CD4-positive, alpha-beta T cell treated with Interleukin-6 at 100 ng/mL for 8 hours (primary cell): ENCODE data around the gene HMOX1.

Source experiments
- DNase-seq: peaks from one replicate; pipeline ENCODE4 v3.0.0-alpha.2; 2020; ENCODE audit warnings: mixed read lengths, low spot score

HMOX1 gene, protein sequence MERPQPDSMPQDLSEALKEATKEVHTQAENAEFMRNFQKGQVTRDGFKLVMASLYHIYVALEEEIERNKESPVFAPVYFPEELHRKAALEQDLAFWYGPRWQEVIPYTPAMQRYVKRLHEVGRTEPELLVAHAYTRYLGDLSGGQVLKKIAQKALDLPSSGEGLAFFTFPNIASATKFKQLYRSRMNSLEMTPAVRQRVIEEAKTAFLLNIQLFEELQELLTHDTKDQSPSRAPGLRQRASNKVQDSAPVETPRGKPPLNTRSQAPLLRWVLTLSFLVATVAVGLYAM

DNA sequence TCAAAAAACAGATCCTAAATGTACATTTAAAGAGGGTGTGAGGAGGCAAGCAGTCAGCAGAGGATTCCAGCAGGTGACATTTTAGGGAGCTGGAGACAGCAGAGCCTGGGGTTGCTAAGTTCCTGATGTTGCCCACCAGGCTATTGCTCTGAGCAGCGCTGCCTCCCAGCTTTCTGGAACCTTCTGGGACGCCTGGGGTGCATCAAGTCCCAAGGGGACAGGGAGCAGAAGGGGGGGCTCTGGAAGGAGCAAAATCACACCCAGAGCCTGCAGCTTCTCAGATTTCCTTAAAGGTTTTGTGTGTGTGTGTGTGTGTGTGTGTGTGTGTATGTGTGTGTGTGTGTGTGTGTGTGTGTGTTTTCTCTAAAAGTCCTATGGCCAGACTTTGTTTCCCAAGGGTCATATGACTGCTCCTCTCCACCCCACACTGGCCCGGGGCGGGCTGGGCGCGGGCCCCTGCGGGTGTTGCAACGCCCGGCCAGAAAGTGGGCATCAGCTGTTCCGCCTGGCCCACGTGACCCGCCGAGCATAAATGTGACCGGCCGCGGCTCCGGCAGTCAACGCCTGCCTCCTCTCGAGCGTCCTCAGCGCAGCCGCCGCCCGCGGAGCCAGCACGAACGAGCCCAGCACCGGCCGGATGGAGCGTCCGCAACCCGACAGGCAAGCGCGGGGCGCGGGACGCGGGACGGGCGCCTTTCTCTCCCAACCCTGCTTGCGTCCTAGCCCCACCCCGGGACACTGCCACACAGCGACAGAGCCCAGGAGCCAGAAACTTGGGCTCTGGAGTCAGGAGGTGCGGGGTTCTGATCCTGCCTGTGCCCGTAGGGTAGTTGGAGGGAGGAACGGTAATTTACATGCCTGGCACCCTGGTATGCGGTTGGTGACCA, at the start of gene HMOX1:
HMOX1 (plus strand) TSS at position 560 of the 887 bp plus-strand sequence; CDS start at position 638, 78 bp downstream.
- peak; percentile 32 for DNase-seq

DNA sequence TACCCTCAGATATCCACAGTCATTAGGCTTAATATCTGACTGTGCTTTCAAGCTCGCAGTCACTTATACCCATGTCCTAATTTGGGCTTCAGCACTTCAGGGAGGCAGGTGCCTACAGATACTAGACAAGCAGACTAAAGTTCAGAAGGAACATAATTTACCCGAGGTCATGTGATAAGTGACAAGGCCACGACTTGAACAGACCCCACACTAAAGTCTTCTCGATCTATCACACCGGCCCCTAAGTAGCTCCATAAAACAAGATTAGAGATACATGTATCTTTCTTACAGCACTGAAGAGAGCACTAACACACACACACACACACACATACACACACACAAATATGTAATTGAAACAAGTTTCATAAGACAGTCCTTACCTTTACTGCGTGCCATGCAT, 48.6 kb upstream of the HMOX1 start:
- no peak for DNase-seq

DNA sequence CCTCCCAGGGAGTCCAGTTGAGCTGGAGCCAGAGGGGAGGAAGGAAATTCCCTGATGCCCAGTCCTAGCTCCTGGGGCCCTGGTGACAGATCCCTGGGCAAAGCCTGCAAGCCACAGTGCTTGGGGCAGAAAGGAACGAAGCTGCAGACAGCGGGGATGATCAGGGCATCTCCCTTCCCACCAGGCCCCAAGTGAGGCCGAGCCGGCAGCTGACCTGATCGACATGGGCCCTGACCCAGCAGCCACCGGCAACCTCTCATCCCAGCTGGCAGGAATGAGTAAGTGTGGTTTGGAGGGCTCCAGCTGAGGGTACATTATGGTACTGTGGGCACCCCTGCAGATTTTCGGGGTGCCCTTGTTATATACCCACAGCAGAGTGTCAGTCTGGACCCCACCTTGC, 47.7 kb upstream of the HMOX1 start:
- DNase-seq = no peak

DNA sequence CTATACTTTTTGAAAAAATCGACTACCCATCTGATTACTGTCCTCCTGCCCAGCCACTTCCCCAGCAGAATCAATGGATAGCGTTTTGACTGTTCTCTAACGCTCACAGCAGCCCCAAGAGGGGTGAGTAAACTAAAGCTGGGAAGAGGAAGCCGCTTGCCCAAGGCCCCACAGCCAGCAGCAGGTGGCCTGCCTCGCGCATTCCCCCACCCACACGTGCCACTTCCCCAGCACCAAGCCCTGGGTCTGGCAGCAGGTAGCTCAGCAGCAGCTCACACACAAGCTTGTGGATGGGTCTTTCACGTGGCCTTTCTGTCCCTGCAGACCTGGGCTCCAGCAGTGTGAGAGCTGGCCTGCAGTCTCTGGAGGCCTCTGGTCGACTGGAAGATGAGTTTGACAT, 46.9 kb upstream of the HMOX1 start:
- DNase-seq = no peak

DNA sequence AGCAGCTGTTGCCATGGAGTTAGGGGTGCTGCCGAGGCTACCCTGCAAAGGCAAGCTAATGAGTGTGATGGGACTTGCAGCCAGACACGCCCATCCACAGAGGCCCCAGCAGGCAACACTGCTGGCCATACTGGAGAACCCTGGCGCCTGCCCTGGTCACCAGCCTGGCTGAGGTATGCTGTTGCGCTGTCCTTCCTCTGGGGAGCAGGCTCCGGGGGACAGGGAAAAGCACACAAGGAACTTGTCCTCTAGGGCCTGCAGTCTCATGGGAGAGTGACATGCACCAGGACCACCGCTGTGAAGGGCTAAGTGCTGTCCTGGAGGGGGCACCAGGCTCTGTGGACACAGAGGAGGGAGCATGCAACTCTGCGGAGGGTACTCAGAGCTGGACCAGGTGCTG, 45.4 kb upstream of the HMOX1 start:
- DNase-seq = no peak

DNA sequence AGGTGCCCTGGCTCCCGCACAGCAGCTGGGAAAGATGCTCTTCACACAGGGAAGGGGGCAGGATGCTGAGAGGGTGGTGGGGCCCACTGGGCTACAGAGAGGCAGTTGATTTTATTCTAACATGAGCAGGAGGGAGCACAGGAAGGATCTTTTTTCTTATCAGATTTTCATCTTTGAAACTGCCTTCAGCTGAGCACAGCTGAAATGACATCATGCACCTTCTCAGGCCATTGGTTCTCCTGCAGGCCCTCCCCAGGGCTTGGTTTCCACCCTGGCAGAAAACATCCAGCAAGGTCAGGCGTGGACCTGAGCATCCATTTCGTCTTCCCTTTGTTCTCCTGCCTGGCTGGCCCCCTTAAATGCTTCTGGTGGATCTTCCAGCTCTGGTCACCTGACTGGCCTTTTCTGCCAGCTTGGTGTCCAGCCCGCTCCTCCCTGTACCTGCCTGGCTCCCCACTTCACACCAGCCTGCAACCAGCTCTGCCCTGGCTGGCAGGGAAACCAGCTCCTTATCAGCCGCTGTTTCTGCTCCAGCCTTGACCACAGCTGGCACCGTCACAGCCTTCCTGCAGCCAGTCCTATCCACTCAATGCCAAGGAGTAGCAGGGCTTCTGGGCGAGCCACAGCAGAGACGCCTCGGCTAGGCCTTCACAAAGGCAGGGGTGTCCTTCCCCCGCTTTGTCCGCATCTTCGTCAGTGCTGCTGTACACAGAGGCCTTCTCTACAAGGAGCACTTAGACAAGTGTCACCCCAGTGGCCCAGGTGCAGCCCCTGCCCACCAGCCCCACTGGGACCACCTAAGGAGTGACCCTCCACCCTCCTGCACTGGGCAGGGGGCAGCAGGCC, 44.7 kb upstream of the HMOX1 start:
- DNase-seq = no peak

DNA sequence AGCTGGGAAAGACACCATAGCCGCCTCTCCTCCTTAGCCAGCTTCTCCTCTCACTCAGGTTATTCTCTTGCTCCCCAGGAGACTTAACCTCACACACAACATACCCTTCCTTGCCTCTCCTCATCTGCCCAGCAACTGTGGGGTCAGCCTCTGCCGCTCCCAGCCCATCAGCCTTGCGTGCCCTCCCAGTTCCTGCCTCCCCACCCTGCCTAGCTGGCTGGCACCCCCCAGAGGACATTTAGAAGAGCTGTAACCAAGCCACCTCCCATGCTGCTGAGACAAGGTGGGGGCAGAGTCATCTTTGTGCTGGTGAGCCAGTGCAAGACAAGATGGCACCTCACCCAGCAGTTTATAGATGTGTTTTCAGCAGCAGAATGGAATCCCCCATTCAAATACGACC, 43.0 kb upstream of the HMOX1 start:
- no peak for DNase-seq

DNA sequence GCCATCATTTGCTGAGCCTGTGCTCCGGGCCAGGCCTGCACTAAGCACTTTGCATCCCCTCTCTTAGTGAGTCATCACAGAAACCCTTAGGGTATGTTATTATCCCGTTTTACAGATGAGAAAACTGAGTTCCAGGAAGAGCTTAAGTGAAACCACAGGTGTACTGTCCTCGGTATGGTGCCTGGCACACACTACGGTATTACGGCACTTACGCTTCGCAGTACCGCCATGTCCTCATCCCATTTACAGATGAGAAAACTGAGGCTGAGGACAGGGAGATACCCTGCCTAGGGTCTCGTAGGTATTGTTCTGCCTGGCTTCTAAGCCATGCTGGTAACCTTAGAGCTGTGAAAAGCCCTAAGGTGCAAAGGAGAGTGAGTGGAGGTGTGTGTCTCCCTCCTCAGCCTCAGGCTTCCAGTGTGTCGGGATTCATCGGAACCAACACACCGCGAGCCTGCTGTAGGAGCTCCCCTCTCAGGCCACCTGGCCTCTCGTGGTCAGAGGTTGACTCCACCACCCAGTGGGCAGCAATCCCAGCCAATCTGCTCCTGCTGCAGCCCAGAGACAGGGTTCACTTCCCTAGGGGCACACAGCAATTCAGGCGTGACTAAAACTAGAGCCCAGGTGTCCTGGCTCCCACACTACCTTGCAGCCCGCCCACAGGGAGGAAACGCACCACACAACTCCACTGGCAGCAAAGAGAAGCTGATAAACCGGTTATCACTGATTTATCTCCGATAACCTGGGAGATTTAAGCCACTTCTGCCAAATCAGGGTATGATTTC, 39.6 kb upstream of the HMOX1 start:
- DNase-seq = no peak

DNA sequence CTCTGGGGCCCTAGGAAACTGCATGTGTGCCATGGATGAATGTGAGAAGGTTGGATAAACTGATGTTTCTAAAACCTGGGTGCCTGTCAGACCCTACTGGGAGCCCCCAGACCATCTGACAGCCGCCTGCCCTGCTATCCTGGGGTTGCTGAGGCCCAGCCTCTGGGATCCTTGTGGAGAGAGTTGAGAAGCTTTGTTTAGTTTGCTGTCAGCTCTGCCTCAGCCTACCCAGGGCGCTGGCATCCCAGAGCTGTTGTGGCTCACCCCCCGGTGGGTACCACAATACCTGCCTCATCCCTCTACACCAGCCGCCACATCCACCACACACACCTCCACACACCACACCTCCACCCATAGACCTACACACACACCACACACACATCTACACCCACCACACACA, 38.5 kb upstream of the HMOX1 start:
- no peak for DNase-seq

DNA sequence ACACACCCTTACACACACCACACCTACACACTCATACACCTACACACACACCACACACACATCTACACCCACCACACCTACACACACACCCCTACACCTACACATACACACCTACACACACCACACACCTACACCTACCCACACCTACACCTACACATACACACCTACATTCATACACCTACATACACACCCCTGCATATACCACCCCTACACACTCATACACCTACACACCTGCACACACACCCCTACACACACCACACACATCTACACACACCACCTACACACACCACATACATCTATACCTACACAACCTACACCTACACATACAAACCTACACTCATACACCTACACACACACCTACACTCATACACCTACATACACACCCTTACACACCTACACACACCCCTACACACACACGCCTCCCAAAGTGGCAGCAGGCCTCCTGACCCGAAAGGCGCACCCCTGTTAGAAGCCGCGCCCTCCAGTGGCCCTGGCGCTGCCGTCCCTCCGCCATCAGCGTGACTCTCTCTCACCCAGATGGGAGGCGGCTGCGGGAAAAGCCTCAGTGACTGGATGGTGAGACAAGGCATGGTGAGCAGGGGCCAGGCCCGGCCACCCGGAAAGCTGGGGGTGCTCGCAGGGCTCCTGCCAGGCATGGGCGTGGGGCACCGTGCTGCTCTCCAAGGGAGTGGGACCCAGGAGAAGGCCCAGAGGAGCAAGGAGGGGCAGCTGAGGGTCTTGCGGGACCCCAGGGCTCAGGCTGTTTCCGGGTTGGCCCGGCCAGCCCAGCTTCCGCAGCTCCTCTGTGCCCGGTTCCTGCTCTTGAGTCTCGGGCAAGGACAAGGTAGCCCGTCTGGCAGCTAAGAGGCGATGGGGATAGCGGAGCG, 37.0 kb upstream of the HMOX1 start:
- DNase-seq = no peak

DNA sequence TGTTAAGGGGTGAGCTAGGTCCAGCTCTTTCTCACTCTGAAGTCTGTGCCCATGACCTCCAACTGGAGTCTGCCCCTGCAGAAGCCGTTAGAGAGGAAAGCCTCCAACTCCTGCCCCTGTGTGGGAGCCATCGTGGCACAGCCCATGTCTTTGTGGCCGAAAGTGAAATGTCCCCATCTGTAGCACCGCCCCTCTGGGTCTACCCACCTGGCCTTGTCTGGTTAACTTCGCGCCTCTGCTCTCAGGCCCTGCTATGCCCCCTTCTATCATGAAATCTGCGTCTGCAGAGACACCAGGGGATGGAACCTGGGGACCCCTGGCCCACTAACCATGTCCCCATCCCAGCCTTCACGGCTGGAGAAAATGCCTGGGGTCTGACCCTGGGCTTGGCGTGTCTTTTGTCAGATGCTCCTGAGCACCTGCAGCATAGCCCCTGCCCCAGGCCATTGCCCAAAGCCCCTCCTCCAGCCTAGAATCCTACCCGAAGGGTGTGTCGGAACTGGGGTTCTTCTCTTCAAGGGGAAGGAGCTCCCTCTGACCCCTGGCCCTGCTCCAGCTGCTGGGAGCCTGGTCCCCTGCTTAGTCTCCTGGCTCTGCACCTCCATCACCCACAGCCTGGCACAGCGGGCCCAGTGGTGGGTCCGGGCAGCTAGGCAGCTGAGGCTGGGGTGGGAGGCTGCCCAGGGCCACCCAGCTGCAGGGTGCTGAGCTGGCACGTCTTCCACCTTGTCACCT, 35.8 kb upstream of the HMOX1 start:
- DNase-seq = no peak

DNA sequence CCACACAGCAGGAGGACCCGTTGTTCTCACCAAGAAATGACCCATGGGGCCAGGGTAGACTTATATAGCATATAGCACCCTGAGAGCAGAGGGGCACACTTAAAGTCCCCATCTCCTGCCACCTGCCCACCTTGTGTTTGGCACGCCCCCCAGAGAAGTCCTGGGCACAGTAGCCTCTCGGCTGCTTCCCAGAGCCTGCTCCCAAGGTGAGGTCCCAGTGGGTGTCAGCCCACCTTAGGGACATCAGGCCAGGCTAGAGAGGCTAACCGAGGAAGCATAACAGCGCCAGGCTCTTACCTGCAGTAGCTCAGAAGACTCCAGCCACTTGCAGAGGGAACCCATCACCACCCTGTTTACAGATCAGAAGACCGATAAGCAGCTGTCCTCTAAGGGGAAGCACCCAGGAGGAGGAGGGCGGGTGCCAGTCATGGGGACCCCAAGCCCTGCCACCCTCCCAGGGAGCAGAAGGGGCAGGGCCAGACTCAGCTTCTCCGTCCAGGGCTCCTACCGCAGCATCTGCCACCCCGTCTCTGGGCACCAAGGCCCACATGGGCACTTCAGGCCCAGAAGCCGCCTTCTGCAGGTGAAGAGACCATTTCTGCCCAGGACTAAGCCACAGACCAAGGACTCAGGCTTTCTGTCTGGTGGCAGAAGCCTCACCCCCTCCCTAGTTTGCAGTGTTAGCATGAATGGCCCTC, 34.9 kb upstream of the HMOX1 start:
- no peak for DNase-seq

DNA sequence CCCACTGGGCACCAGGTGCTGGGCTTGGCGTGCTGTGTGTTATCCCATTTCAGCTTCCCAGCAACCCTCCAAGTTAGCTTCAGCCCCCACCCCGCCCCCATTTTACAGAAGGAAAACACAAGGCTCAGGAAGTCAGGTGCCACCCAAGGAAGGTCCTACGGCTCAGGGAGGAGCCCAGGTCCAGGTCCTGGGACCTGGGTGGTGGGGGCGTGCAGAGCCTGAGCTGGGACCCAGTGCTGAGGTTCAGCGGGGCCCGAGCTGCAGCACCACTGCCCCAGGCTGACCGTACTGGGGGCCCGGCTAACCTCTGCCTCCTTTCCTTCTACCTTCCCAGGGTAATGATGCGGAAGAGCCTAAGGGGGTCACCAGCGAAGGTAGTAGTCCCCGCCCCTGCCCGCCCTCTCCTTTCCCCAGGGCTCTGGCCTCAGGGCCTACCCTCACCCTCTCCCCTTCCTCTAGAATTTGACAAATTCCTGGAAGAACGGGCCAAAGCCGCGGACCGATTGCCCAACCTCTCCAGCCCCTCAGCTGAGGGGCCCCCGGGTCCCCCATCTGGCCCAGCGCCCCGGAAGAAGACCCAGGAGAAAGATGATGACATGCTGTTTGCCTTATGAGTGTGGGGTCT, 34.2 kb upstream of the HMOX1 start:
- no peak for DNase-seq

DNA sequence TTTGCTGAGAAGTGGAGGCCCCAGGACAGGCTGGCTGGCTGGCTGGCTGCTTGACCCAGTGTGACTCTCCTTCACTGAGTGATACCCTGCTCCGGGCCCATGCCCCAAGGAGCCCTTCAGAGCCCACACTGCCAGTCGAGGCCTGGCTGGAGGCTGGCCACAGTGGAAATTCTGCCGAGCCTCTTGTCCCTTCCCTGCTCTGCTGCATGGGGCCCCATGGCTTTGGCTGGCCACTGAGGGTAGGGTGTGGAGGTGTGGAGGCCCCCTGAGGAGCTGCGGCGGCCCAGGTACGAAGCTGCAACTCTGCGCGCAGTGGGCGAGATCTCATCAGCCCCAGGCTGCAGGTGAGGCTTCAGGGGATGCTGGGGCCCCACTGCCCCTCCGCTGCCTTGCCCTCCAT, 33.4 kb upstream of the HMOX1 start:
- DNase-seq = no peak

DNA sequence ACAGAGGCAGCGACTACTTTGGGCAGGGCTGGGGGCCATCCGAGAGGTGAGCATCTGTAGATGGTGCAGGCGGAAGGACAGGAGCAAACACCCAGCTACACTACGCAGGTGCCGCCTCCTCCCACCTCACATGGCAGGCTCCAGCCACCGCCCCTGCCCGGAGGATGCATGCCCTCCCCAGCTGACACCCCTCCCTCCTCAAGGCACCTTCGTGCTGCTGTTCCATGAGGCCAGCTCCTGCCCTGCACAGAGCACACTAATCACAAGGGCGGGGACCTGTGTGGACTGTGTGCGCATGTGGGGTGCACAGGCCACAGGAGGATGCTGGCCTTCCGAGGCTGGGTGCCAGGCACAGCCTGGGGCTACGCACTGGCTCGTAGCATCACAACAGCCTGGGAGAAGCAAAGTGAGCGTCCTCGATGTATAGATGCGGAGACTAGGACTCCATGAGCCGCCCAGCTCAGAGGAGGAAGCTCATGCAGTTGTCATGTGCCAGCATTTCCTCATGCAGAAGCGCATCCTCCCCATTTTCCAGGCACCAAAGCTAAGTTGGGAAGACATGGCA, 32.8 kb upstream of the HMOX1 start:
- no peak for DNase-seq

DNA sequence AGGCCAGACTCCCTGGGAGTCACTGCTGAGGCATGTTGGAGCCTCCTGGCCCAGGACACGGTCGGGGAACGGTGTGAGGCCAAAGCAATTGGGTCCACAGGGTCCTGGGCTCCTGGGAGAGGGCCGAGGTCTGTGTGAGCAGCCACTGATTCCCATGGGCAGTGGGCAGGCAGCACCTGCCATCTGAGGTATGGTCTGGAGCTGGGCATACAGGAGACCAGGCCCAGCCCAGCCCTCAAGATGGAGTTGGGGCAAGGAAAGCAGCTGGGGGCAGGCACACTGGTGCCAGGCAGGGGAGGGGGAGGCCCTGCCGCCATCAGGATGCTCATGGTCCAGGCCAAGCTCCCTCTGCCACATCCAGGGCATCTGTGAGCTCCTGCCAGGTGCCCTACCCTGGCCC, 32.2 kb upstream of the HMOX1 start:
- no peak for DNase-seq

DNA sequence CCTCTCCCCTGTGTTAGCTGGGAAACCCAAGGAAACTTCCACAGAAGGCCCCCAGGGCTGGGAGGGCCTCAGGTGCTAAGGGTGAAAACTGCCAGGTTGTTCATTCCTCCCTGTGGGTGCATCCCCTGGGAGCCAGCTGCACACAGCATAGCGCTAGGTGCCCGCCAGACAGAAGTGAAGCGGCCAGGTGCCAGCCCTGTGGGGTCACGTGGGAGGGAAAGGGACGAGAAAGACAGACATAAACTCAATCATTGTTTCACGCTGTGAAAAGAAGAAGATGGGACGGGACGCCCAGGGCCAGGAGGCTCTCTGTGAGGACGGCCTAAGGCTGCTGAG, 31.6 kb upstream of the HMOX1 start:
- DNase-seq = no peak

DNA sequence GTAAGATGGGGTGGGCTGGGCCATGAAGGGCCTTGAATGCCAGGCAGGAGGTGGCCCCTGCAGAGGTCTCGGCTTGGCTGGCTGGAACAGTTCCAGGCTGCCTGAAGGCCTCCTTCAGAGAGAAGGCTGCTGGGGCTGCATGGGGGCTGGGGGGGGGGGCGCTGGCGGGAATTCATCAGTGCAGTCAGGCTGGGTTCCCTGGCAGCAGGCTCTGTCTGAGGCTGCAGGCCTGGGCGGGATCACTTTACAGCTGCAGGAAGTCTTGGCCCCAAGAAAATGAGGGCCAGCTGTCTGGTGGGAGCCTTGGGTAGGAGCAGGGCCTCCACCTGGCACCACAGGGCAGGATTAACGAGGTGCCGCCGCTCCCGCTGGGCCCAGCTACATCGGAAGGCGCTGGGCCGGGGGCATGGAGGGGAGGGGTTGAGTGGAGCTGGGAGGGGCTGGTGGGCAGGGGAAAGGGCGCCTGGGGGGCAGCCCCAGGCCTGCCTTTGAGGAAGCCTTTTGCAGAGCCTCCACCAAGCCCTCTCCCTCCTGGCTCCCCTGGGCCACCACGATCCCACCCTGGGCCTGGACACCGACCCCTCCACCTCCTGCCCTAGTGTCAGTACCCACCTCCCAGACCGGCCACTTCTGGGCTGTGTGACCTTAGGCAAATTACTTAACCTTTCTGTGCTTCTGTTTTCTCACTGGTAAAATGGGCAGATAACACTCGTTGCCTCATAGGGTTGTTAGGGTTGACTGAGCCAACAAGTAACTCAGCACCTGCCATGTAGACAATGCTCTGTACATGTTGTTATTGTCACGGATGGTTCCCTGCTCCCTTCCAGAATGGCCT, 31.0 kb upstream of the HMOX1 start:
- no peak for DNase-seq
